Measurements from ENCODE around the gene KCNG2.

Gene KCNG2

DNA sequence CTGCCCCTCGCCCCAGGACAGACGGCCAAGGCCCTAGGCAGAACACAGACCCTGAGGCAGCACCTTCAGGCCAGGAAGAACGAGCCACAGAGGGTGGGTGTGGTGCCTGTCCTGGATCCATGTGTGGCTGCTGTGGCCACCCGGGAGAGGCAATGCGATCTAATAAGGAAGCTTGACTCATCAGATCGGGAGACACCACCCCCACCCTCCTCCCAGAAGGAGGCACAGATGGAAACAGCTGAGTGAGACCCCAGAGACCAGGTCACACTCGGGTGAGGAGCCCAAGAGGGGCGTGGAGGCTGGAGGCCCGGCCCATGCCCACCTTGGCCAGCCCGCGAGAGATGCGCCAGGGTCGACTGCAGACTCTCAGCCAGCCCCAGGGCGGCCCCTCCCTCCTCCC lies 20.3 kb downstream of the KCNG2 start:
- no peaks in the 10 kb centered on the region for H3K9me3 ChIP-seq (ENCODE audit: severe bottlenecking)
- TF ChIP-seq CTCF (IDR thresholded peaks at IDR 0.05; ENCODE audit: poor library complexity, severe bottlenecking) = no peak
- no peaks in the 10 kb centered on the region for H3K36me3 ChIP-seq (ENCODE audit: low read depth)
- H3K4me1 ChIP-seq (ENCODE audit: insufficient read depth, poor library complexity, severe bottlenecking) = no peaks in the 10 kb centered on the region
- no peak overlapping the region for H3K4me3 ChIP-seq (ENCODE audit: severe bottlenecking)
- DNase-seq (ENCODE audit: low spot score) (no peak), ATAC-seq (ENCODE audit: low read depth) (peak; percentile 63)
- H3K27me3 ChIP-seq (ENCODE audit: insufficient read depth, poor library complexity, severe bottlenecking) = no peaks in the 10 kb centered on the region
- no peak overlapping the region for H3K27ac ChIP-seq (ENCODE audit: poor library complexity, severe bottlenecking)

DNA sequence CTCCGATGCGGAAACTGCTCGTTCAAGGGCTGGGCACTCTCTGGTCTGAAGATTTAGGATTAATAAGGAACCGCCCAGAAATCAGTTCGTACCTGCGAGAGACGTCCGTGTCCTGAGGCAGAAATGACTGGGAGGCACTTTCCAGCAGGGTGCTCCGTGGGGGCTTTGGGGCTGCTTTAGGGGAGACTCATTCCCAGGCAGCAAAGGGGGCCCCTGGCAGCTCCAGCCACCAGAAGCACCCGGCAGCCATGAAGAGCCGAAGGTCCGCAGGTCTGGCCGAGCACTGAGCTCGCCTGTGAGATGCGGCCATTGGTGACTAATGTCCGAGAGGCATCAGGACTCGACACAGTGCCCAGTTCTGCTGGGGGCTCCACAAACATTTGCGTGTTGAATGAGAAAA lies 20.9 kb downstream of the KCNG2 start:
- Histone ChIP-seq H3K4me3 (ENCODE audit: severe bottlenecking) (no peak overlapping the region), H3K4me1 (ENCODE audit: insufficient read depth, poor library complexity, severe bottlenecking) (no peaks in the 10 kb centered on the region), H3K27ac (ENCODE audit: poor library complexity, severe bottlenecking) (no peak overlapping the region), H3K27me3 (ENCODE audit: insufficient read depth, poor library complexity, severe bottlenecking) (no peaks in the 10 kb centered on the region), H3K36me3 (ENCODE audit: low read depth) (no peaks in the 10 kb centered on the region), H3K9me3 (ENCODE audit: severe bottlenecking) (no peaks in the 10 kb centered on the region)
- no peak for TF ChIP-seq CTCF (IDR thresholded peaks at IDR 0.05; ENCODE audit: poor library complexity, severe bottlenecking)
- ATAC-seq (ENCODE audit: low read depth) = no peak
- DNase-seq (ENCODE audit: low spot score) = no peak

DNA sequence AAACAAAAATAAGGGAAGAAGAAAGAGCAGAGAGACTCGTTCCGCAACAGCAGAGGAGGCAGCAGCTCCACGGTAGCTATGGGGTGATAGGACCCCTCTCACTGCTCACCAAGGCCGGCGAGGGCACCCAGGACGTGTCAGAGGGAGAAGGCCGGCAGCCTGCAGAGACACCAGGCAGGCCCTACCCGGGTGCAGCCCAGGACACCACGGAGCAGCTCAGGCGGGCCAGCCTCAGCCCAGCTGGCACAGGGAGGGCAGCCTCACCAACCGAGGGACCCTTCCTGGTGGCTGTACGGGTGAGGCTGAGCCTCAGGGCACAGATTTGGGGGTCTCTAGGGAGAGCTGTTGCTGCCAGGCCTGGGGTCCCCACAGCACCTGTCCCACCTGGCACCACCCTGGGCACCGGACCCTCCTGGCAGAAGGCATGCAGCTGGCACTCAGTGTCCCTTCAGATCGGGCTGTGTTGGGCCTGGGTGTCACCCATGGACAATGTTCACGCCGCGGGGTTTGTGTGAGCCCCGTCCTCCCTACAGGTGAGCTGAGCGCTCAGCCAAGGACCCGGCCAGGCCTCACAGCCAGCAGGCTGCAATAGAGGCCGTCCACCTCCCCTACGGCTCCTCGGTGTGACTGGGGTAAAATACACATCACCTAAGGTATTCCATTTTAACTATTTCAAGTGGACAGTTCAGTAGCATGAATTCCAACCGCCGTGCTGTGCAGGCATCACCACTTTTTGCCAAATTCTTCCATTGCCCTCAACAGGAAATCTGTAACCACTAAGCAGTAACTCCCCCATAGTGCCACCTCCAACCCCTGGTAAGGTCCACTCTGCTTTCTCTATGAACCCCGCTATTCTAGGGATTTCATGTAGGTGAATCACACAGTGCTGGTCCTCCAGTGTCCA lies 21.6 kb downstream of the KCNG2 start:
- H3K27ac ChIP-seq (ENCODE audit: poor library complexity, severe bottlenecking) = no peak overlapping the region
- no peaks in the 10 kb centered on the region for H3K4me1 ChIP-seq (ENCODE audit: insufficient read depth, poor library complexity, severe bottlenecking)
- no peak overlapping the region for H3K4me3 ChIP-seq (ENCODE audit: severe bottlenecking)
- DNase-seq (ENCODE audit: low spot score) (no peak), ATAC-seq (ENCODE audit: low read depth) (no peak)
- H3K36me3 ChIP-seq (ENCODE audit: low read depth) = no peaks in the 10 kb centered on the region
- no peaks in the 10 kb centered on the region for H3K9me3 ChIP-seq (ENCODE audit: severe bottlenecking)
- TF ChIP-seq CTCF (IDR thresholded peaks at IDR 0.05; ENCODE audit: poor library complexity, severe bottlenecking) = no peak
- no peaks in the 10 kb centered on the region for H3K27me3 ChIP-seq (ENCODE audit: insufficient read depth, poor library complexity, severe bottlenecking)

DNA sequence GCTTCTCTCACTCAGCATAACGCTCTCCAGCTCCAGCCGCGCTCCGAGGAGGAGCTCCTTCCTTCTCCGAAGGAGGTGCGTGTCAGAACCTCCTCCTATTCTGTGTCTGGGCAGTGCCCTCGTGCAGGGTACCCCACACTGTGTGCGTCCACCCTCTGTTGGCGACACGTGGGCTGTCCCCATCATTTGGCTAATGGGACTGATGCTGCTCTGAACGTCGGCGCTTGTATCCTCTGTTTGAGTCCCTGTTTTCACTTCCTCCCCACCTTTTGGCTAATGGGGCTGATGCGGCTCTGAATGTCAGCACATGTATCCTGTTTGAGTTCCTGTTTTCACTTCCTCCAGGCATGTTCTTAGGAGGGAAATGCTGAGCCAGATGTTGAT lies 22.2 kb downstream of the KCNG2 start:
- no peak overlapping the region for H3K4me3 ChIP-seq (ENCODE audit: severe bottlenecking)
- ATAC-seq (ENCODE audit: low read depth) (no peak), DNase-seq (ENCODE audit: low spot score) (no peak)
- H3K4me1 ChIP-seq (ENCODE audit: insufficient read depth, poor library complexity, severe bottlenecking) = no peaks in the 10 kb centered on the region
- no peak overlapping the region for H3K27ac ChIP-seq (ENCODE audit: poor library complexity, severe bottlenecking)
- H3K36me3 ChIP-seq (ENCODE audit: low read depth) = no peaks in the 10 kb centered on the region
- no peaks in the 10 kb centered on the region for H3K9me3 ChIP-seq (ENCODE audit: severe bottlenecking)
- no peak for TF ChIP-seq CTCF (IDR thresholded peaks at IDR 0.05; ENCODE audit: poor library complexity, severe bottlenecking)
- H3K27me3 ChIP-seq (ENCODE audit: insufficient read depth, poor library complexity, severe bottlenecking) = no peaks in the 10 kb centered on the region

DNA sequence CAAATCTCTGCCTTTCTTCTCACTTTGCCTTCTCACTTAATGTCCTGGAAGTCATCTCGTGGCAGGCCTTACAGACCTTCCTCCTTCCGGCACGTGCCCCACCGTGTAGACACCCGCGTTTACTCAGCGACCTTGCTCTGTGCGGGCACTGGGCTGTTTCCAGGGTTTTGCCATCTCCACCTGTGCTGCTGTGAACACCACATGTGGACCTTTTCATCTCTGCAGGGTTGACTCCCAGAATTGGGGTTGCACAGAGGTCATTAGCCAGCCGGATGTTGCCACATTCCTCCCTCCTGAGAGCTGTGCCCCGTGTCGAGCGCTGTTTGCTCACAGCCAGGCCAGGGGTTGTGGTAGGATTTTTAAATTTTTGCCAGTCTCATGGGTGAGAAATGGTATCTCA lies 25.4 kb downstream of the KCNG2 start:
- H3K36me3 ChIP-seq (ENCODE audit: low read depth) = no peaks in the 10 kb centered on the region
- no peak overlapping the region for H3K4me3 ChIP-seq (ENCODE audit: severe bottlenecking)
- H3K4me1 ChIP-seq (ENCODE audit: insufficient read depth, poor library complexity, severe bottlenecking) = no peaks in the 10 kb centered on the region
- H3K27ac ChIP-seq (ENCODE audit: poor library complexity, severe bottlenecking) = no peak overlapping the region
- DNase-seq (ENCODE audit: low spot score) = no peak
- no peak for TF ChIP-seq CTCF (IDR thresholded peaks at IDR 0.05; ENCODE audit: poor library complexity, severe bottlenecking)
- H3K9me3 ChIP-seq (ENCODE audit: severe bottlenecking) = no peaks in the 10 kb centered on the region
- no peak for ATAC-seq (ENCODE audit: low read depth)
- H3K27me3 ChIP-seq (ENCODE audit: insufficient read depth, poor library complexity, severe bottlenecking) = no peaks in the 10 kb centered on the region

All from RWPE2 (cell line).